ENCODE data around the gene SMIM45.

The SMIM45 gene

DNA sequence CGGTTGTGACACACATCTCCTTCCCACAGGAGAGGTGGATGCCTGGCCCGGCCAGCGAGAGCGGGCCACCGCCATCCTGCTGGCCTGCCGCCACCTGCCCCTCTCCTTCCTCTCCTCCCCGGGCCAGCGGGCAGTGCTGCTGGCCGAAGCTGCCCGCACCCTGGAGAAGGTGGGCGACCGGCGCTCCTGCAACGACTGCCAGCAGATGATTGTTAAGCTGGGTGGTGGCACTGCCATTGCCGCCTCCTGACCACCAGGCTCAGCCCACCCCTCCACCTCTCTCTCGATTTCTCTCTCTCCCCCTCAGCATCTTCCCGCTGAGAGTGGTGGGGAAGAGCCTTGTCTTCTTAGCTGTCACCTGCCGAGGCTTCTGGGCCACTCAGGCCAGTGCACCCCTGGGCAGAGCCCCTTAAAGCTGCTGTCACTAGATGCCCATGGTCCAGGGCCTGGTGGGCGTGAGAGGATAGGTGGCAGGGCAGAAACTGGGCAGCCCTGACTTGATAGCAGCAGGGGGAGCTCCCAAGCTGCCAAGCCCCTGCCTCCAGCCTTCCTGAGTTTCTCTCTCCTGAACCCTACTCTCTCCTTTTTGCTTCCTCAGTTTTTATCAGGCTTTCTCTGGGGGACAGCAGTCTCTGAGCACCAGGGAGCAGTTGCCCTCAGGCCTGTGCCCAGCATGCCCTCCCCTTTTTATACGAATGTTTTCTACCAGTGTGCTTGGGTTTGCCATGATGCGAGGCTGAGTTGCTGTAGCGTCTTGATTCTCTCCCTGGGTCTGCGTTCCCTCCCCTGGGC lies 46.3 kb upstream of the SMIM45 start:
- Mint-ChIP-seq H3K27me3 (ENCODE audit: insufficient read depth, unreplicated experiment) (no peaks in the 10 kb centered on the region), H3K27ac (ENCODE audit: low read depth, unreplicated experiment) (no peak overlapping the region)
- CTCF ChIA-PET = no interaction called here

GRCh38 chr22:41906822-41907221 lies 45.1 kb upstream of the SMIM45 start:
- TF ChIP-seq, protein P1, sequence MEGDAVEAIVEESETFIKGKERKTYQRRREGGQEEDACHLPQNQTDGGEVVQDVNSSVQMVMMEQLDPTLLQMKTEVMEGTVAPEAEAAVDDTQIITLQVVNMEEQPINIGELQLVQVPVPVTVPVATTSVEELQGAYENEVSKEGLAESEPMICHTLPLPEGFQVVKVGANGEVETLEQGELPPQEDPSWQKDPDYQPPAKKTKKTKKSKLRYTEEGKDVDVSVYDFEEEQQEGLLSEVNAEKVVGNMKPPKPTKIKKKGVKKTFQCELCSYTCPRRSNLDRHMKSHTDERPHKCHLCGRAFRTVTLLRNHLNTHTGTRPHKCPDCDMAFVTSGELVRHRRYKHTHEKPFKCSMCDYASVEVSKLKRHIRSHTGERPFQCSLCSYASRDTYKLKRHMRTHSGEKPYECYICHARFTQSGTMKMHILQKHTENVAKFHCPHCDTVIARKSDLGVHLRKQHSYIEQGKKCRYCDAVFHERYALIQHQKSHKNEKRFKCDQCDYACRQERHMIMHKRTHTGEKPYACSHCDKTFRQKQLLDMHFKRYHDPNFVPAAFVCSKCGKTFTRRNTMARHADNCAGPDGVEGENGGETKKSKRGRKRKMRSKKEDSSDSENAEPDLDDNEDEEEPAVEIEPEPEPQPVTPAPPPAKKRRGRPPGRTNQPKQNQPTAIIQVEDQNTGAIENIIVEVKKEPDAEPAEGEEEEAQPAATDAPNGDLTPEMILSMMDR (IDR thresholded peaks at IDR 0.05; ENCODE audit: unreplicated experiment) = no peak
- H3K27me3 Mint-ChIP-seq (ENCODE audit: insufficient read depth, unreplicated experiment) = peaks cover 10% of the 10 kb centered on the region
- H3K9me3 Mint-ChIP-seq (ENCODE audit: unreplicated experiment) = no peaks in the 10 kb centered on the region
- H3K36me3 Mint-ChIP-seq (ENCODE audit: insufficient read depth, unreplicated experiment) = peaks cover 19% of the 10 kb centered on the region
- no peak overlapping the region for H3K27ac Mint-ChIP-seq (ENCODE audit: low read depth, unreplicated experiment)
- DNase-seq (ENCODE audit: unreplicated experiment) = no peak
- intact Hi-C loops (cut with micrococcal nuclease) = no loop called here
- CTCF ChIA-PET = interaction anchor here (1.0 kb wide), 1 partner anchor 17 kb away, joined by 4 read pairs; no protein-coding TSS in a partner anchor
- TSS peak; percentile 50 for BruUV-seq (replicated peaks)
- no peak overlapping the region for H3K4me3 Mint-ChIP-seq (ENCODE audit: unreplicated experiment)
- POLR2A ChIA-PET = no interaction called here
- no peaks in the 10 kb centered on the region for H3K4me1 Mint-ChIP-seq (ENCODE audit: insufficient read depth, unreplicated experiment)

More for the DNA sequence above, 46.3 kb upstream of the SMIM45 start:
- Mint-ChIP-seq H3K9me3 (ENCODE audit: unreplicated experiment) (no peaks in the 10 kb centered on the region), H3K36me3 (ENCODE audit: insufficient read depth, unreplicated experiment) (peaks cover 31% of the 10 kb centered on the region), H3K4me1 (ENCODE audit: insufficient read depth, unreplicated experiment) (no peaks in the 10 kb centered on the region), H3K4me3 (ENCODE audit: unreplicated experiment) (no peak overlapping the region)
- intact Hi-C loops (cut with micrococcal nuclease) = no loop called here
- DNase-seq (ENCODE audit: unreplicated experiment) = no peak
- TF ChIP-seq, protein P1 (IDR thresholded peaks at IDR 0.05; ENCODE audit: unreplicated experiment) = no peak
- POLR2A ChIA-PET = no interaction called here
- no TSS peak for BruUV-seq (replicated peaks)

DNA sequence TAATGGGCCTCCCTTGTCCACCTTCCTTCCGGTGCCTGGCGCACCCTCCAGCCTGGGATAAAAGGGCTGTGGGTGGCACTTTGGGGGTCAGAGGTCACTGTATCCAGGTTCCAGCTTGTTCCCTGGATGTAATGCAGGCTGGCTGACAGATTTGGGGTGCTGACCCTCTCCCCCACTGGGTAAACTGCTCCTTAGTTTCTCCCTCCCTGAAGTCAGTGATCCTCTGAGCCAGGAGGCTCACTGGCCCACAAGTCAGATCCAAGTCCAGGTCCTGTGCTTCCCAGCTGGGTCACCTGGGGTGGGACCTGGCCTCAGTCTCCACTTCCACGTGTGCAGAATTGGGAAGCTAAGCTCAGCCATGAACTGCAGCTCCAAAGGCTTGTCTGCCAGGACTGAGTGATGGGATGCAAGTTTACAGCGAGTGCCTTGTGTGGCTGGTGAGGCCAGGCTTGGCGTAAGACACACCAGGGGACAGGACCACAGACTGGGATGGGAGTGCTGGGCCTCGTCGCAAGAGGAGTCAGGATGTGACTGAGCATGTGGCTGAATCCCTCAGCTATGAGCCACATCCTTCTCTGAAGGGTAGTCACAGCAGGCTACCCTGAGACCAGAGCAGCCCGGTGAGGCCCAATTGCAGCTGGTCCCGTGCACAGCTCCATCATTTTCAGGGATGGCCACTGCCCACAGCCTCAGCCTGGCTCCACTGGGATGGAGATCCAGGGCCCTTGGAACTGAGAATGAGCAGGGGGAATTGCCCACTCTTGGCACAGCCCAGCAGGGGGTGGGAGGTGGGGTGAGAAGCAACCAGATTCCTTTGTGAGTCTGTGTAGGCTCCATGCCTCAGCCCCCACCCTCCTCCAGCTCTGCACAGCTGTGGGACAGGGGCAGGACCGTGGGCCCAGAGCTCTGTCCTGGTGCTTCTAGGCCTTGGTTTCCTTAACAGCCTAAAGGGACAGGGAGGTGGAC lies 44.2 kb upstream of the SMIM45 start:
- intact Hi-C loops (cut with micrococcal nuclease) = no loop called here
- peaks cover 14% of the 10 kb centered on the region for H3K27me3 Mint-ChIP-seq (ENCODE audit: insufficient read depth, unreplicated experiment)
- ChIA-PET POLR2A (interaction anchor here (1.1 kb wide), 1 partner anchor 107 kb away, joined by 3 read pairs; the partner anchor contains the start of gene CCDC134), CTCF (interaction anchor here (0.7 to 1.2 kb wide), 2 partner anchors 19 to 55 kb away, joined by 3 read pairs; no protein-coding TSS in a partner anchor)
- H3K4me1 Mint-ChIP-seq (ENCODE audit: insufficient read depth, unreplicated experiment) = no peaks in the 10 kb centered on the region
- H3K9me3 Mint-ChIP-seq (ENCODE audit: unreplicated experiment) = no peaks in the 10 kb centered on the region
- H3K27ac Mint-ChIP-seq (ENCODE audit: low read depth, unreplicated experiment) = no peak overlapping the region
- no TSS peak for BruUV-seq (replicated peaks)
- H3K36me3 Mint-ChIP-seq (ENCODE audit: insufficient read depth, unreplicated experiment) = peaks cover 13% of the 10 kb centered on the region
- no peak for DNase-seq (ENCODE audit: unreplicated experiment)
- TF ChIP-seq, protein P1 (IDR thresholded peaks at IDR 0.05; ENCODE audit: unreplicated experiment) = no peak
- H3K4me3 Mint-ChIP-seq (ENCODE audit: unreplicated experiment) = no peak overlapping the region
